GM19455 (cell line): ENCODE measurements around the gene DGCR6L.
"Not testable (repeated sequence)": the region's sequence is repeated elsewhere in the genome, so short reads cannot be mapped to it uniquely, and the experiment has no call there.

ENCODE experiments used
- ATAC-seq: cut with Tn5 transposase; IDR thresholded peaks from one replicate; pipeline ENCODE4 v1.9.1; 2021; ENCODE audit not compliant: unreplicated experiment

The DGCR6L gene

GRCh38 chr22:20292673-20293232, 27.1 kb downstream of the DGCR6L start:
- ATAC-seq: no peak

DNA sequence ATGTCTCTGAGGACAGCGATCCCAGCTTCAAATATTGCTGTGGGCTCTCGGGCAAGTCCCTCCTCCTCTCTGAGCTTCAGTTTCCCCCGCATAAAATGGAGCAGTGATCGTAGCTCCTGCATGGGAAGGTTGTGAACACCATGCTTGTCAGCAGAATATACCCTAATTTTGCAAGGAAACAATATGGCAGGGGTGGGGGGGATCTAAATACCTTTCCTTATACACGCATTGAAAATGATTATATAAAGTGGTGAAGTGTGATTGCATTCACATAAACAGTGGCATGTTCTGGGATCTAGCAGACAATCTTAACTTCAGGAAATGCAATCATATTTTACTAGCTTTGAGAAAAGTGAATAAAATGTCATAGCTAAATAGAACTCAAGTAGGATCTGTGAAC, 27.8 kb downstream of the DGCR6L start:
- ATAC-seq: no peak

DNA sequence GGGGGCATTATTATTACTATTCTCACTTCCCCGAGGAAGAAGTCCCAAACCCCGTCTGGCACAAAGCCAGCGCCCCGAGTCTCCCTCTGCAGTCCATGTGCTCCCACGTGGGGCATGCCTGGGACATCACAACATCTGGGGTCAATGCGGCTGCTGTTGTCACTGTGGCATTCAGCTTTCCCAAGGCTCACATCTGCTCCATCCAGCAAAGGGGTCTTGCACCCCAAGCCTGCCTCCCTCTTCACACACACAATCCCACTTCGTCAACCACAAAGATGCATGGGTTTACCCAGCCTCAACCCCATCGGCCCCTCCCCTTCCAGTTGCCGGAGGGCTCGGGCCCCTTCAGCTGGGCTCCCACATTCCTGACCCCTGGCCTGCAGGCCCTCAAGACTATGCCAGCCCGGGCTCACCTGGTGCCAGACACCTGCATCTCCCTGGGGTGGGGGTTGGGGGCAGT, 28.2 kb downstream of the DGCR6L start:
- ATAC-seq: no peak

- ATAC-seq: no peak
Observed at GRCh38 chr22:20291249-20291586, 28.6 kb downstream of the DGCR6L start.

DNA sequence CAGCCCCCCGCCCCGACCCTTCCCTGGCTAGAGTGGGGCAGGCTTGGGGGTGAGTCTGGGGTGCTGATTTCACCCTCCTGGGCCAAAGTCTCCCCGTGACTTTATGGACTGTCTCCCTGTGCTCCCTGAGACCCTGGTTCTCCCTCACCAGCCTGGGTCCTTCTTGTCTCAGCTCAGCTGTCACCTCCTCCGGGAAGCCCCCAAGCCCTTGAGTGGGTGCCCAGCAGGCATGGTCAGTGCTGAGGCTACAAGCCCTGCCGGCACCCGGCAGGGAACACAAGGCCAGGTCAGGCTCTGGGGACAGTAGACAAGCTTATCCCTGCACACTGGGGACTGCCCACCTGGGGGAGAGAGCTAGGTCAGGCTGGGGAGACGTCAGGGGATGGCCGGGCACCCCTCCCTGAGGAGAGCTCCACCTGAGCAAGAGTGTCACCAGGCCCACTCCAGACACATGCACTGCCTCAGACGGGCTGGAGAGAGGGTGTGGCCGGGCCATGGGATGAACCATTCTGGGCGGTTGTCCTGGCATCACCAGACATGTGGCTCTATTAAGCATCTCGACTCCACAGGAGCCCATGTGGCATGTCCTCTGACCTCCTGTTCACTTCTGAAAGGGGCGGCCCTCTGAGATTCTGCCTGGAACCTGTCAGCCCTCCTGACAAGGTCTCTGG, 29.1 kb downstream of the DGCR6L start:
- ATAC-seq: no peak

DNA sequence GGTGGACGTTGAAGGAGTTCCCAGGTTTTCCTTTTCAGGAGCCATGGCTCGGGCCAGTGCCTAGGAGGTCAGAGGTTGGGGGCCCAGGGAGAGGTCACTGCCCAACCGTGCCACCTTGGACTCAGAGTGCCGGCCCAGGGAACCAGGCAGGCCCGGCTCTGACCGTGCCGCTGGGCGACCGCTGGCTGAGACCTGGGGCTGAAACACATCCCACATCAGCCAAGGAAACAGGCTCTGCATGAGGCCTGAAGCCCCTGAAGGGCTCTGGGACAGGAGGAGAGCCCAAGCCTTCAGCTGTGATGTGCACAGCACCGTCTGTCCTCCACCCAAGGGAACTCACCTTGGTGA, 29.8 kb downstream of the DGCR6L start:
- no peak for ATAC-seq

- not testable (repeated sequence) for ATAC-seq
Observed at GRCh38 chr22:20289182-20290044, 30.4 kb downstream of the DGCR6L start.

DNA sequence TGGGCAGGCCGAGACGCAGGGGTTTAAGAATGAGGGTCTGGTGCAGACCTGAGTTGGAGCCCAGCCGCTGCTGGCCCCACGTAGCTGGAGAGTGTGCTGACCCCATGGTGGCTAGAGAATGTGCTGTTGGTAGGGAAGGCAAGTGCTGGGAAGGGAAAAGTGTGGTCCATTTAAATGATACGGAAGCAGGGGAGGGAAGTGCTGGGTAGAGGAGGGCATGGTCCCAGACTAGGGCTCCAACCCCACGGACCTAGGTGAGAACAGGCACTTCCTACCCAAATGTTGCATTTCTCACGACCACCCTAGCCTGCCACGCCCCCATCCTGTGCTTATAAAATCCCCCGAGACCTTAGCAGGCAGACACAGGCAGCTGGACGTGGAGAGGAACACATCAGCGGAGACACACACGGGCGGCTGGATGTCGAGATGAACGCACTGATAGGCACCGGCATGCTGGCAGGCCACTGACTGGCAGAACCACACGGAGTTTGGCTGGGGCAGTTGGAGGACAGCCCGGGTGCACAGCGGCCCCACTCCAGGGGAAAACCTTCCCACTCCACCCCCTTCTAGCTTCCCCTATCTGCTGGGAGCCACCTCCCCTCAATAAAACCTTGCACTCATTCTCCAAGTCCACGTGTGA, 33.0 kb downstream of the DGCR6L start:
- not testable (repeated sequence) for ATAC-seq

GRCh38 chr22:20286312-20286660, 33.6 kb downstream of the DGCR6L start:
- ATAC-seq: not testable (repeated sequence)

DNA sequence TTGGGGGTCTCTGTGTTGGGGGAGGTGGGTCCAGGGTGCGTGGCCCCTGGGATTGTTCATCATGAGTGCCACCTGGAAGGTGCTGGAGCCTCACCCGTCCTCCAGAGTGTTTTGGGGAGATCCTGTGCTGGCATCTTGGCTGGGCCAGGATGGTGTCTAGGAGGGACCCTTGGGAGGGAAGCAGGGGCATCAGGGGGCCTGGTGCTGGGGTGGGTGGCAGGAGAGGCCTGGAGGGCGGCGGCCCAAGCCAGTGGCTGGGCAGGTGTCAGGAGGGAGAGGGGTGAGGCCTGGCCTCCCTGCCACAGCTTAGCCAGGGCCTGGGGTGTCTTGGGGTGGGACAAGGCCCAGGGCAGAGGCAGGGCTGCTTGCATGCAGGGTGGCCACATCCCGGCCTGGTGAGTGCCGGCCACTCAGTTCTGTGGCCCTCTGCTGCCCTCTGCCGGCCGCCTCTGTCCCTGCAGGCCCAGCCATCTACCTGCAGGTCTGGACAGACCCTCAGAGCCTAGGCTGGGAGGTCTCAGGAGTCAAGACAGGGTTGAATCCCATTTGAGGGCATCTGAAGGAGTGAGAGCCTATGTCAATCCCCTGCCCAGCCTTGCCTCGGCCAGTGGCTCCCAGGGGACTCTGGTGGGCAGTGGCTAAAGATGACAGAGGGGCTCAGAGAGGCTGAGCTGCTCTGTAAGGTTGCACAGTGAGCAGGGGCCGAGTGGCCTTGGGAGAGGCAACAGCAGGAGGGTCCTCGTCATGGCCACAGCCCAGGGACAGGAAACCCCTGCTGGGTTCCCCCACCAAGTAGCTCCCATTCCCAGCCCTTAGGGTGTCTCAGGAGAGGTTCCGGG, 34.2 kb downstream of the DGCR6L start:
- ATAC-seq: not testable (repeated sequence)

- ATAC-seq: no peak
Observed at GRCh38 chr22:20284471-20285086, 35.3 kb downstream of the DGCR6L start.

DNA sequence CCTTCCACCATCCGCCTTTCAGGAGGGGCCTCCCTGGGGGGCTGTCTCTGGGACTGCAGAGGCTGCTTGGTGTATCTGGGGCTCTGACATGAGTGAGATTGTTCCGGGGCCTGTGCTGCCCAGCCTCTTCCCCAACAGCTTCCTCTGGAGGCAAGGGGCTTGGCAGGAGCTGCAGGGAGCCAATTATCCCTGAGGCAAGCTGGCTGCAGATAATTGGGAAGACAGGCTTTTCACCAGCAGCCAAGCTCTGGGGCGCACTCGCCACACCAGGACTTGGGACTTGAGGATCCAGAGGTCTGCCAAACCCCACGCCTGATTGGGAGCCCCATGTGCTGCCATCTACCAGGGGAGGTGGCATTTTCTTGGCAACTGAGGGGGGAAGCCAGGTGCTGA, 36.2 kb downstream of the DGCR6L start:
- no peak for ATAC-seq

GRCh38 chr22:20282901-20283673, 36.8 kb downstream of the DGCR6L start:
- no peak for ATAC-seq

DNA sequence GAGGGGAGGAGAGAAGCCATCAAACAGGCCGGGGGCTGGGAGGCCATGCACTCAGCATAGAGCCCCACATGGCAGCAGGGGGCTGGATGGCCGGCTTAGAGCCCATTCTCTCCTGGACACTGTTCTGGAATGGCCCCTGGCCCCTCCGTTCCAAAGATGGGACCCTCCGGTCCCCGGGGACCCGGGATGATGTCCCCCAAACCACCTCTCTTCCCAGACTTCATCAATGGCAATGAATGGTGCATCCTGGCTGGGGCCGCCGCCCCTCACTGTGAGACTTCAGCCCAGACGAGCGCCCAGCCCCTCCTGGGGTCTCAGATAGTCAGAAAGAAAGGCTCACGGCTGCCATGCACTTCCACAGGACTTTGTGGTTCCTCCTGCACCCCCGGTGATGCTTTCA, 38.0 kb downstream of the DGCR6L start:
- ATAC-seq: no peak

GRCh38 chr22:20281473-20281872, 38.4 kb downstream of the DGCR6L start:
- ATAC-seq: not testable (repeated sequence)

DNA sequence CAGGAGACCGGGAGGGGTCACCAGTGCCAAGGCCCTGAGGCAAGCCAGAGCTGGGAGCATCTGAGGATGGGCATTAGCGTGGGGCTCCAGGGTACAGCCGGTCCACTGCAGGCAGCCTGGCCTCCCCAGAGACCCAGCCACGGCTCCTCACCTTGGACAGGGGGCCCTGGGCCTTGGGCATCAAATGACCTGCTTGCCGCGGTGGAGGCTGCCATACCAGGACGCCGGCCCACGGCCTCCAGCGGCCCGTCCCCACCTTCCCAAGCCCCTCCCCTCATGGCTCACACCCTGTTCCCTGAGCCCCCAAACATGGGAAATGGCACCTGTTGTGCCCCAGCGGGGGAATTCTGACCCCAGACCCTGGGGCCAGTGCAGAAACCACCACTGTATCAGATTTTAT, 39.0 kb downstream of the DGCR6L start:
- no peak for ATAC-seq

DNA sequence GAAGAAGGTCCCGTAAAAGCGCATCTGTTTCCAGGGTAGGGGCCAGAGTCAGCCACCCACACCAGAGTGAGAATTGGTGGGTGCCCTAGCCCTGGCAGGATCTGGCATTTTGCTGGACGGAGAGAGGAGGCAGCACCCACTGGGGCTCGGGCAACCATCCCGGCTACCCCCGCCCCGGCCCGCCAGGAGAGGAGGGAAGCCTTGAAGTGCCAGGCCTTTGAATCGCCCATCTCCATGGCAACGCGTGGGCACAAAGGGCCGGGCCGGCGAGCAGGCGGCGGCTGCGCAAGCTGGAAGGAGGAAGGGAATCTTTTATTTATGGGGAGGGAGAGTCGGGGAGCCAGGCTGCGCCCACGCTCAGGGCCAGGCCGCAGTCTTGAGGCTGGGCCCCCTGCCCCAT, 39.7 kb downstream of the DGCR6L start:
- not testable (repeated sequence) for ATAC-seq

DNA sequence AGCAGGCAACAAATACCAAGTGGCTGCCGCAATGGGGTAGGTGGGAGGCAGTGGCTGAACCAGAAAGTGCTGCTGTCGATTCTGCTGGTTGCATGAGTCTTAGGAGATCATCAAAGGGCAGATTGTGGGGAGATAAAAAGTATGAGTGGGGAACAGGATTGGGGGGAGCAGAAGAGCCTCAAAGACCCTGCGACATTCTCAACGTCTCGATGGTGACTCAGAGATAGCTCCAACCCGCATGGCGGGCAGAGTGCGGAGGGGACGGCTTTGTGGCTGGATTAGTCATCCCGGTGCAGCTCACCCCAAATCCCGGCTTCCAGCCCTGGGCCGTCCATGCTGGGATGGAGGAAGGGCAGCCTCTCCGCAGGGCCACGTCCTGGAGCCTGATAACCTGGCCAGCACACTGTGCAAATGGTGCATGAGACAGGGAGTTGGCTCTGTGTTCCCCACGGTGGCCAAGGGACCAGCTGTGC, 40.2 kb downstream of the DGCR6L start:
- ATAC-seq: no peak

DNA sequence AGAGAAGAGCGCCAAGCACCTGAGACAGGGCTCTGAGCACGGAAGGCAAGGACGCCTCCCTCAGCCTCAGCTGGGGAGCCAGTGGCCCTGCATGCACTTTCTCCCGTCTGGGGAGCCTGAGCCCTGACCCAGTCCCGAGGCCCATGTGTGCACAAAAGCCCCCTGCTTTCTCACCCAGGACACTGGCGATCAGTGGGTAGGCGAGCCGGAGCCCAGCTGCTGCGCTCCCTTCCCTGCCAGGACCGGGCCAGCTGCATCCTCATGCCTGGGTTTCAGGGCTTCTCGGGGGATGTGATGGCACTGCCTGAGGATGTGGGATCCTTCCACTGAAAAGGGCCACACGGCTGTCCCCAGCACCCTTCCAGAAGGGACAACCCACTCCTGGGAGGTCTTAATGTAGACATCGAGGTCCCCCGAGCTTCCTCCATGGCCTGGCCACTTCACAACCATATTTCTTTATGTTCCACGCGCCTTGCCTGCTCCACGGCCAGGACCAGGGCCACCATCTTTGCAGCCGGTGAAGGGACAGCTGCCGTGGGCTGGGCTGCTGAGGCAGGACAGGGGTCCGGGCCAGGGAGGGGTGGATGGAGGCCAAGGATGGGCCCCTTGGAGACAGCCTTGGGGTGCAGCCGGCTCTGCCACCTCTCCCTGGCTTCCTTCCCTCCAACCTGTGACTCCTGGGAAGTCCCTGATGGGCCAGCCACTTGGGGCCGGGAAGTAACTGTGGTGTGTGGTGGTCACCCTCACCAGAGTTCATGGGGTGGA, 41.0 kb downstream of the DGCR6L start:
- not testable (repeated sequence) for ATAC-seq
